Left kidney (tissue), 8 donors: Measurements from ENCODE around the gene CITED4. TPM values are rescaled to one million over a fixed set of nuclear protein-coding genes. Genes with fewer than 3 reads are reported as not detected.
A peak's percentile ranks its signal among the peaks of the same experiment; 100 is the strongest.
"Not testable (repeated sequence)": the region's sequence is repeated elsewhere in the genome, so short reads cannot be mapped to it uniquely, and the experiment has no call there.

ENCODE experiments used
- DNase-seq: peaks from one replicate; pipeline ENCODE4 v3.0.0-alpha.2; 2013
- long read RNA-seq, 8 donors: transcript quantifications; one replicate each; lab custom pipeline, GENCODE V29; 2026
- polyA plus RNA-seq: library from polyadenylated mRNA; unstranded; fragments of 120-200 nt; gene quantifications from one replicate; pipeline ENCODE4 v1.2.1, GENCODE V29; 2013; ENCODE audit not compliant: insufficient read length

CITED4 gene, protein sequence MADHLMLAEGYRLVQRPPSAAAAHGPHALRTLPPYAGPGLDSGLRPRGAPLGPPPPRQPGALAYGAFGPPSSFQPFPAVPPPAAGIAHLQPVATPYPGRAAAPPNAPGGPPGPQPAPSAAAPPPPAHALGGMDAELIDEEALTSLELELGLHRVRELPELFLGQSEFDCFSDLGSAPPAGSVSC
- polyA plus RNA-seq: 2.4 TPM
- long read RNA-seq, donor 1, transcript CITED4-201 (1 exons, 1,316 nt): major isoform, 31 of 31 reads
- long read RNA-seq, donor 1, partial matches to known transcripts: 0 of 31 reads
- long read RNA-seq, donor 1, other reads (novel, unspliced or antisense): 0 of 31 reads
- long read RNA-seq, donor 2, transcript CITED4-201 (1 exons, 1,316 nt): major isoform, 19 of 19 reads
- long read RNA-seq, donor 2, partial matches to known transcripts: 0 of 19 reads
- long read RNA-seq, donor 2, other reads (novel, unspliced or antisense): 0 of 19 reads
- long read RNA-seq, donor 3, transcript CITED4-201 (1 exons, 1,316 nt): major isoform, 8 of 8 reads
- long read RNA-seq, donor 3, partial matches to known transcripts: 0 of 8 reads
- long read RNA-seq, donor 3, other reads (novel, unspliced or antisense): 0 of 8 reads
- long read RNA-seq, donor 4, partial matches to known transcripts: 0 of 2 reads
- long read RNA-seq, donor 4, other reads (novel, unspliced or antisense): 0 of 2 reads
- long read RNA-seq, donor 5, transcript CITED4-201 (1 exons, 1,316 nt): major isoform, 34 of 34 reads
- long read RNA-seq, donor 5, partial matches to known transcripts: 0 of 34 reads
- long read RNA-seq, donor 5, other reads (novel, unspliced or antisense): 0 of 34 reads
- long read RNA-seq, donor 6, transcript CITED4-201 (1 exons, 1,316 nt): major isoform, 18 of 18 reads
- long read RNA-seq, donor 6, partial matches to known transcripts: 0 of 18 reads
- long read RNA-seq, donor 6, other reads (novel, unspliced or antisense): 0 of 18 reads
- long read RNA-seq, donor 7, transcript CITED4-201 (1 exons, 1,316 nt): major isoform, 28 of 28 reads
- long read RNA-seq, donor 7, partial matches to known transcripts: 0 of 28 reads
- long read RNA-seq, donor 7, other reads (novel, unspliced or antisense): 0 of 28 reads
- long read RNA-seq, donor 8, partial matches to known transcripts: 0 of 4 reads
- long read RNA-seq, donor 8, other reads (novel, unspliced or antisense): 0 of 4 reads

DNA sequence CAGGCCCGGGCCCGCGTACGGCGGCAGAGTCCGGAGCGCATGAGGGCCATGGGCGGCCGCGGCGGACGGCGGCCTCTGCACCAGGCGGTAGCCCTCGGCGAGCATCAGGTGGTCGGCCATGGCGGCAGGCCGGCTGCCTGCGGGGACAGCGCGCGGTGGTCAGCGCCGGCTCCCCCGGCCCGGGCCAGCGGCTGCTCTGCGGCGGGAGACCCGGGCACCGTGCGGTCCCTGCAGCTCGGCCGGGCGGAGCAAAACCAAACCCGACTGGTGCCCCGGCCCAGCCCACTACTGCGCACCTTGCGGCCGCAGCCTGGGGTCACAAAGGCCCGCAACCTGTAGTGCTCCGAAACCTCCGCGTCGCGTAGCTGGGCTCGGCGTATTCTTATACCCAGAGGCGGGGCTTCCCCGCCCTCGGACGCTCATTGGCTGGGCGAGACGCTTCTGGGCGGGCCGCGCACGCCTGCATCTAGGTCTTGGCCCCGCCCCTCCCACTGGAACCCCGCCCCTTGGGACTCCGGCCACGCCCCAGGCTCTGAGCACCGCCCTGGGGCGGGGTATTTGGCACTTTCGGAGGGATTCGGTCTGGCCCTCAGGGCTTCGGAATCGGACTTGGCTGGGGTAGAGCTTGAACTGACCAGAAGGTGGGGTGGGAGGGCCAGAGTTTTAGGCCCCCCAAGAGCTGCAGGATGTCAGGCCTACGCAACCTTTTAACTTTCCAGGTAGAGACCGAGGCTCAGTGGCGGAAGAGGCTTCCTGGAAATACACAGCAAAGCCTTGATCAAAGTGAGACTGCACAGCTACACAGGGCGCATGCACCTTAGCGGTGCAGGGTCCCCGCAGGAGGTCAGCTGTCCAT is at the start of gene CITED4:
CITED4 (minus strand) TSS at position 356 of the 856 bp plus-strand sequence; CDS start at position 120, 236 bp downstream.
- DNase-seq: peak; percentile 93

DNA sequence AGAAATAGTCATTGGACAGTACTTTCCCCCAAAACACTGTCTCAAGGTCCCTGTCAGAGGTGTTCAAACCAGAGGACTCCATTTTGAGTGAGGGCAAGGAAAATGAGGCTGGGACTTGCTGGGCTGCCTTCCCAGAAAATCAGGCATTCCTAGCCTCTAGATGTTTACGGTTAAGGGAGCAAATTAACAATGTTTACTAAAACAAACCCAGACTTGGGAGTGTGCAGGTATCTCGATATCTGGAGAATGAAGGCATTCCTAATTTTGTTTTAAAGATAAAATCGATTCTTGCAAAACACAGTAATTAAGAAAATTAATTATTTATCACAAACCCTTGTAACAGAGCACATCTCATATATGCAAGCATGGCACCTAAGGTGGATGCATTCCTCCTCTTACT is 48.9 kb upstream of the CITED4 start:
- DNase-seq: no peak

DNA sequence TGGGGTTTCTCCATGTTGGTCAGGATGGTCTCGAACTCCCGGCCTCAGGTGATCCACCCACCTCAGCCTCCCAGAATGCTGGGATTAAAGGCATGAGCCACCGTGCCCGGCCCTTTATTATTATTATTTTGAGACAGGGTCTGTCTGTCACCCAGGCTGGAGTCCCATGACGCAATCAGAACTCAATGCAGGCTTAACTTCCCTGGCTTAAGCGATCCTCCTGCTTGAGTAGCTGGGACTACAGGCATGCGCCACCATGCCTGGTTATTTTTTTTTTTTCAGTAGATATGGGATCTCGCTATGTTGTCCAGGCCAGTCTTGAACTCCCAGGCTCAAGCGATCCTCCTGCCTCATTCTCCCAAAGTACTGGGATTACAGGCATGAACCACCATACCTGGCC is 47.1 kb upstream of the CITED4 start:
- DNase-seq: no peak

DNA sequence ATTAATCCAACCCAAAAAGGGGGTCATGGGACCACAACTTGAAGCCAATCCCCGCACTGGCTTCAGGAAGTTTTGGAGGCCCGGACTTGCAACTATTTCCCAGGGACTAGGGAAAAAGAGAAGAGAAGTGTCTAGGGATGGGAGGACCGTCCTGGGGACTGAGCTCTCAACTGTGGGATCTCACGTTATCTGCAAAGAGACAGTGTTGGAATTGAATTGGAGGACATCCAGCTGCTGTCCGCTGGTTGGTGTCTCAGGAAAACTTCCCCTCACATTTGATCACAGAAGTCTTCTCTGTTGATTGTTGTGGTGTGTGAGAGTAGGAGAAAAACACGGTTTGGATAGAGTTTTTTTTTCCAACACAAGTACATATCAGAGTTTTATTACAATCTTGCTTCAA is 46.2 kb upstream of the CITED4 start:
- DNase-seq: no peak

DNA sequence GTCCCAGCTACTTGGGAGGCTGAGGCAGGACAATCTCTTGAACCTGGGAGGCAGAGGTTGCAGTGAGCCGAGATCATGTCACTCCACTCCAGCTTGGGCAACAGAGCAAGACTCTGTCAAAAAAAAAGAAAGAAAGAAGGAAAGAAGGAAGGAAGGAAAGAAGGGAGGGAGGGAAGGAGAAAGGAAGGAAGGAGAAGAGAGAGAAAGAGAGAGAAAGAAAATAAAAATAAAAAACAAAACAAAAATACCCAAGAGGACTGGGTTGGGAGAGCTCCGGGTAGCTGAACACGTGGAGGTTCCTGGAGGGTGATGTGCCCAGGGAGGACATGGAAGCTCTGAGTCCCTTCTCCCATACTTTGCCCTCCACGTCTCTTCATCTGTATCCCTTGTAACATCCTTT is 45.7 kb upstream of the CITED4 start:
- DNase-seq: no peak

DNA sequence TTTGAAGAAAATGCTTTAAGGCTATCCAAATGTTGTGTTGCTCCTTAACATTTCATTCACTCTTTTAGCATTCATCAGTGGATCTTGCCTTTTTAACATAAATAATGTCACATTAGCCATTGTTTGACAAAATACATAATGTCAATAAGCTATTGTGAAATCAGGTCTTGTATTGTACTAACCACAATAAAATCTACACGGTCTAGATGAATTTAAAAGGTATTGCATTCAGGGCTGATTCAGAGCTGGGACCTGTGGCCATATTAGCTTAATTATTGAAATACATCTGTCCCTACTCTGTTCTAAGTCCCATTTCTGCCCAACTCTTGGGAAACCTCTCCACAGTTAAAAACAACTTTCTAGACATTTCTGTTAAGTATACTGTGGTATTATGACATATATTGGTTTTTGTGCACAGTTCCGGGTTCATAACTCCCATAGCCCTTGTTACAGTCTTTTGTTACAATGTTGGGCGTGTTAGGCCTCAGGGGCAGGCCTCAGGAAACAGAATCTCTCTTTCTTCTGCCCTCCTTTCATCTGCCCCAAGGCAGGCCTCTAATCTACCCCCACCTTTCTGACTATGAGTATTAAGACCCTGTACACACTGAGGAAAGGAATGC is 44.7 kb upstream of the CITED4 start:
- no peak for DNase-seq

- DNase-seq: no peak
Measured at GRCh38 chr1:40905061-40905460, 42.9 kb upstream of the CITED4 start.

DNA sequence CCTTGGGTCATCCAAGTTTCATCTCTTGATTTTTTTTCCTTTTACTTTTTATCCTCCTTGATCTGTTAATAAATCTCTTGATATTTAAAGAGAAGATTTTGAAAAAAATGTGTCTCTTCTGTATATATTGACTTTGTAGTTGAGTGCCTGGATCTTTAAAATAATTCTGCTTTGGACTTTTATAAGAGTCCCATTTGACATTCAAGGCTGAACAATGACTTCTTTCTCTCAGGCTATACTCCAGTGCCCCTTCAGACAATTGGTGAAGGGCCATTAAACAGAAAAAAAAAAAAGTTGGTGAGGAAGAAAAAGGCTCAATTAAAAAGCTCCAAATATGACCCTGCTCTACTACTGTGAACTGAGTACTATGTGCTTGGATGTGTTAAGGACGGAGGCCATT is 40.9 kb upstream of the CITED4 start:
- no peak for DNase-seq

GRCh38 chr1:40901886-40902852 is 40.0 kb upstream of the CITED4 start:
- DNase-seq: no peak

GRCh38 chr1:40899230-40899870 is 37.2 kb upstream of the CITED4 start:
- DNase-seq: peak; percentile 24

DNA sequence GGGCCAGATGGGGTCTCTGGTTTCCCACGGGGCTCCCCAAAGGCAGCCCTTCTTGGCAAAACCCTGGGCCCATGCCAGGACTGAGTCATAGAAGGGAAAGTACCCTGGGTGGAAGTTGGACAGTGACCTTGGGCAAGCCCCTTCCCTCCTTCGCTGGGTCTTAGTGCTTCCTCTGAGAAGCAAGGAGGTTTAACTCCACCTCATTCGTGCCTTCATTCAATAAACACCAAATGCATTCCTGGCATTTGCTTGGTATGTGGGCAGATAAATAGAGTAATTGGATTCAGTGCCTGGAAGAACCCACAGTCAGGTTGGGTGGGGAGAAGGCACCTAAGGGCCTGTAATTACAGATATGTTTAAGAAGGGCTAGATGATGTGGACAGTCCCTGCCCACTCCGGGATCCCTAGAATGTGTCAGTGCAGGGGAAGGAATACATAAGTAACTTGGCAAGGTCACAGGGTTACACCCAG is 36.3 kb upstream of the CITED4 start:
- DNase-seq: no peak

DNA sequence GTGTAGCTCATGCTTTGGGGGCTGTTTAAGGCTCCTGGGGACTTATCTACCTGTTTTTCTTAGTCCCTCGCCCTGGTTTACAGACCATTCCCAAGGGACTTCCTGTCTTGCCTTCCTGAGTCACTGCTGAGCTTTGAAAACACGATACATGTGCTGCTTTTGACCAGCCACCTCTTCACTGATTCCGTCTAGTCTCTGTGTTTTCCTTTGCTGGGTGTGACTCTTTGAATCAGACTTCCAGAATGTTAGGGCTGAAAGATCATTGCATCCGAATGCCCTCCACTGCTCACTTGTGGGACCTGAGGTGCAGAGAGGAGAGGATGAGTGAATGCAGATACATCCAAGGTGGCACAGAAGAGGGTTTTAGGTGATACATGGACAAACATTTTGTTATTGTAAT is 35.4 kb upstream of the CITED4 start:
- DNase-seq: no peak

- DNase-seq: no peak
Measured at GRCh38 chr1:40896482-40896881, 34.3 kb upstream of the CITED4 start.

- DNase-seq: no peak
Measured at GRCh38 chr1:40895601-40896000, 33.4 kb upstream of the CITED4 start.

- not testable (repeated sequence) for DNase-seq
Measured at GRCh38 chr1:40894858-40895257, 32.7 kb upstream of the CITED4 start.

- DNase-seq: no peak
Measured at GRCh38 chr1:40894455-40894854, 32.3 kb upstream of the CITED4 start.

DNA sequence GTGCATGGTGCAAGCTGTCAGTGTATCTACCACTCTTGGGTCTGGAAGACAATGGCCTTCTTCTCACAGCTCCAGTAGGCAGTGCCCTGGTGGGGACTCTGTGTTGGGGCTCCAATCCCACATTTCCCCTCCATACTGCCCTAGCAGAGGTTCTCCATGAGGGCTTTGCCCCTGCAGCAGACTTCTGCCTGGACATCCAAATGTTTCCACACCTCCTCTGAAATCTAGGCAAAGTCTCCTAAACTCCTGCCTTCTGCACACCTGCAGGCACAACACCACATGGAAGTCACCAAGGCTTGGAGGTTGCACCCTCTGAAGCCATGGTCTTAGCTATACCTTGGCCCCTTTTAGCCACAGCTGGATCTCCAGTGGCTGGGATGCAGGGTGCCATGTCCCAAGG is 31.8 kb upstream of the CITED4 start:
- DNase-seq: no peak

DNA sequence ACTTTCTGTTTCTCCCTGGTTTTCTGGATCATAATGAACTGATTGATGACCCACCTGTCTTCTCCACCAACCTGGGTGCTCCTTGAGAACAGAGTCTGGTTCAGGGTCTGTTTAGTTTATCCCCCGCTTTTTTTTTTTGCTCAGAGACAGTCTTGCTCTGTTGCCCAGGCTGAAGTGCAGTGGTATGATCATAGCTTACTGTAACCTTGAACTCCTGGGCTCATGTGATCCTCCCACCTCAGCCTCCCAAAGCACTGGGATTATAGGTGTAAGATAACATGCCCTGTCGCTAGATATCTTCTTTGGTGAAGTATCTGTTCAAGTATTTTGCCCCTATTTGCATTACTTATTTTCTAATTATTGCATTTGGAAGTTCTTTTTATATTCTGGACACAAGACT is 30.2 kb upstream of the CITED4 start:
- no peak for DNase-seq

DNA sequence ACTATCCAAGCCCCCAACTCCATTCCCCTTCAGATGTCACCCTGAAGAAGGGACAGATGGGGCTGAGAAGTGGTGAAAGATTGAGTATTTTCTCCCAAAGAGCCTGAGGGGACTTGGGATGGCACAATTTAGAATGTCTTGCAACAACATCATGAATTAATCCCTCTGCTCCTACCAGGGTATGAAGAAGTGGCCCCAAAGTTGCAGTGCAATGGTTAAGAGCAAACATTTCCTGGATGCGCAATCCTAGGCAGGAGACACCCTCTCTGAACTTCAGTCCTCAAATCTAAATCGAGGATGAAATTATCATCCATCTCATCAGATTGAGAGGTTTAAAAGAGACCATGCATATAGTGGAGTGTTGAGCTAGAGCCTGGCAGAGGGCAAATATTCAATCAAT is 28.6 kb upstream of the CITED4 start:
- DNase-seq: no peak
